Mesenchymal stem cell (in vitro differentiated cells and primary cell): ENCODE data around the gene H2AZ2.
"Not testable (repeated sequence)": the region's sequence is repeated elsewhere in the genome, so short reads cannot be mapped to it uniquely, and the experiment has no call there.

Experiments
- DNase-seq: peaks from one replicate; pipeline ENCODE4 v3.0.0-alpha.2; 2013
- H2AFZ ChIP-seq: one replicate; pipeline ENCODE4 v1.6.1; 2013; ENCODE audit warnings: low read depth, mild to moderate bottlenecking, control low read depth, inconsistent platforms, low read length, moderate library complexity
- H2AK5ac ChIP-seq: 2 replicates; pipeline ENCODE4 v1.6.1; 2013; ENCODE audit warnings: low read length, moderate library complexity, mild to moderate bottlenecking, inconsistent platforms; ENCODE audit not compliant: severe bottlenecking
- H2BK120ac ChIP-seq: one replicate; pipeline ENCODE4 v1.6.1; 2013; ENCODE audit warnings: low read depth, mild to moderate bottlenecking, inconsistent platforms, low read length, moderate library complexity
- H2BK12ac ChIP-seq, 2 experiments: one replicate each; pipeline ENCODE4 v1.6.1; 2013; ENCODE audit warnings: inconsistent platforms in 2 of 2, low read length in 2 of 2, mild to moderate bottlenecking in 2 of 2, moderate library complexity in 2 of 2, control low read depth in 1 of 2
- H2BK15ac ChIP-seq: one replicate; pipeline ENCODE4 v1.6.1; 2013; ENCODE audit warnings: mild to moderate bottlenecking, low read depth, inconsistent platforms; ENCODE audit not compliant: poor library complexity, severe bottlenecking
- H2BK5ac ChIP-seq: 2 replicates; pipeline ENCODE4 v1.6.1; 2013; ENCODE audit warnings: low read depth, mild to moderate bottlenecking, low read length, control low read depth, inconsistent platforms; ENCODE audit not compliant: poor library complexity, severe bottlenecking
- H3K14ac ChIP-seq, 2 experiments: one replicate each; pipeline ENCODE4 v1.6.1; 2013; ENCODE audit warnings: inconsistent platforms in 2 of 2, low read length in 2 of 2, control low read depth in 1 of 2, mild to moderate bottlenecking in 1 of 2, moderate library complexity in 1 of 2
- H3K18ac ChIP-seq, 2 experiments: one replicate each; pipeline ENCODE4 v1.6.1; 2013; ENCODE audit warnings: inconsistent platforms in 2 of 2, low read length in 2 of 2, control low read depth in 1 of 2, low read depth in 1 of 2, mild to moderate bottlenecking in 1 of 2
- H3K23ac ChIP-seq, 2 experiments: one replicate each; pipeline ENCODE4 v1.6.1; 2013; ENCODE audit warnings: inconsistent platforms in 2 of 2, low read length in 2 of 2, mild to moderate bottlenecking in 2 of 2, moderate library complexity in 2 of 2, control low read depth in 1 of 2
- H3K27ac ChIP-seq: 2 replicates; pipeline ENCODE4 v1.5.1; 2013; ENCODE audit warnings: mild to moderate bottlenecking, moderate library complexity, low read length, control low read depth, inconsistent platforms; ENCODE audit not compliant: poor library complexity, severe bottlenecking
- H3K27me3 ChIP-seq, 2 experiments: 2 replicates each; pipeline versions ENCODE4 v1.6.1 to v1.7.0; 2013; ENCODE audit warnings: low read length in 2 of 2, mild to moderate bottlenecking in 2 of 2, moderate library complexity in 2 of 2, control low read depth in 1 of 2, inconsistent platforms in 1 of 2; ENCODE audit not compliant: control insufficient read depth in 1 of 2, insufficient read depth in 1 of 2
- H3K36me3 ChIP-seq, 2 experiments: 2 replicates each; pipeline versions ENCODE4 v1.6.1 to v1.7.0; 2013; ENCODE audit warnings: low read length in 2 of 2, control low read depth in 1 of 2, inconsistent platforms in 1 of 2, low read depth in 1 of 2, mild to moderate bottlenecking in 1 of 2; ENCODE audit not compliant: insufficient read depth in 2 of 2, control insufficient read depth in 1 of 2
- H3K4ac ChIP-seq, 2 experiments: one replicate each; pipeline ENCODE4 v1.6.1; 2013; ENCODE audit warnings: inconsistent platforms in 2 of 2, low read length in 2 of 2, mild to moderate bottlenecking in 2 of 2, moderate library complexity in 2 of 2, control low read depth in 1 of 2, low read depth in 1 of 2
- H3K4me1 ChIP-seq: 2 replicates; pipeline ENCODE4 v1.6.1; 2013; ENCODE audit warnings: low read depth, low read length, control low read depth; ENCODE audit not compliant: control insufficient read depth, insufficient read depth
- H3K4me2 ChIP-seq: 2 replicates; pipeline ENCODE4 v1.6.1; 2013; ENCODE audit warnings: low read length, mild to moderate bottlenecking, inconsistent platforms; ENCODE audit not compliant: poor library complexity, severe bottlenecking
- H3K4me3 ChIP-seq, 2 experiments: 2 replicates each; pipeline versions ENCODE4 v1.5.1 to v1.7.0; 2013; ENCODE audit warnings: low read length in 2 of 2, mild to moderate bottlenecking in 2 of 2, control low read depth in 1 of 2, low read depth in 1 of 2; ENCODE audit not compliant: insufficient read depth in 1 of 2
- H3K79me1 ChIP-seq: replicated peaks from 2 replicates; pipeline ENCODE4 v1.6.1; 2013; ENCODE audit warnings: mild to moderate bottlenecking, control low read depth, low read length, inconsistent platforms; ENCODE audit not compliant: poor library complexity, severe bottlenecking
- H3K9ac ChIP-seq: 2 replicates; pipeline ENCODE4 v1.7.0; 2013; ENCODE audit warnings: mild to moderate bottlenecking, low read length, moderate library complexity
- H3K9me3 ChIP-seq: 2 replicates; pipeline ENCODE4 v1.7.0; 2013; ENCODE audit warnings: mild to moderate bottlenecking, low read length; ENCODE audit not compliant: control insufficient read depth
- H4K8ac ChIP-seq: one replicate; pipeline ENCODE4 v1.6.1; 2013; ENCODE audit warnings: inconsistent platforms, mild to moderate bottlenecking, low read length, moderate library complexity
- H4K91ac ChIP-seq: one replicate; pipeline ENCODE4 v1.6.1; 2013; ENCODE audit warnings: mild to moderate bottlenecking, low read length, inconsistent platforms
- WGBS: methylation state at CpG from one replicate; pipeline ENCODE4 v1.1.7; 2013; ENCODE audit warnings: mixed read lengths; 5-methylcytosine and 5-hydroxymethylcytosine counted together

H2AZ2 gene

GRCh38 chr7:44870780-44871179 lies 22.9 kb upstream of the H2AZ2 start:
- not testable (repeated sequence) for H2BK15ac ChIP-seq, H2BK12ac ChIP-seq, H3K14ac ChIP-seq, H3K18ac ChIP-seq, H2AFZ ChIP-seq, H3K27ac ChIP-seq, H3K4me3 ChIP-seq, H3K4me1 ChIP-seq, H2BK5ac ChIP-seq, H3K36me3 ChIP-seq, H3K23ac ChIP-seq, H3K4me2 ChIP-seq, H4K91ac ChIP-seq, H3K9ac ChIP-seq, H3K9me3 ChIP-seq, H2BK120ac ChIP-seq, H4K8ac ChIP-seq, H3K4ac ChIP-seq, H3K79me1 ChIP-seq, H3K27me3 ChIP-seq, H2AK5ac ChIP-seq, DNase-seq
- 88% methylated on average over 25 of the region's 29 CpGs for WGBS

- not testable (repeated sequence) for H2BK5ac ChIP-seq, H3K36me3 ChIP-seq, H2BK12ac ChIP-seq, H3K4me1 ChIP-seq, H2AK5ac ChIP-seq, H3K4ac ChIP-seq, H3K27ac ChIP-seq, H3K4me2 ChIP-seq, H3K27me3 ChIP-seq, H4K8ac ChIP-seq, H3K79me1 ChIP-seq, H3K14ac ChIP-seq, H3K9me3 ChIP-seq, H2BK120ac ChIP-seq, H3K23ac ChIP-seq, H2BK15ac ChIP-seq, H4K91ac ChIP-seq, H3K18ac ChIP-seq, DNase-seq, H2AFZ ChIP-seq, H3K4me3 ChIP-seq, H3K9ac ChIP-seq
- 53% methylated on average over 1 of the region's 3 CpGs for WGBS
Observed at GRCh38 chr7:44870336-44870735, 22.4 kb upstream of the H2AZ2 start.

- no peak overlapping the region for H3K23ac ChIP-seq
Observed at GRCh38 chr7:44867073-44867995, 19.4 kb upstream of the H2AZ2 start.

DNA sequence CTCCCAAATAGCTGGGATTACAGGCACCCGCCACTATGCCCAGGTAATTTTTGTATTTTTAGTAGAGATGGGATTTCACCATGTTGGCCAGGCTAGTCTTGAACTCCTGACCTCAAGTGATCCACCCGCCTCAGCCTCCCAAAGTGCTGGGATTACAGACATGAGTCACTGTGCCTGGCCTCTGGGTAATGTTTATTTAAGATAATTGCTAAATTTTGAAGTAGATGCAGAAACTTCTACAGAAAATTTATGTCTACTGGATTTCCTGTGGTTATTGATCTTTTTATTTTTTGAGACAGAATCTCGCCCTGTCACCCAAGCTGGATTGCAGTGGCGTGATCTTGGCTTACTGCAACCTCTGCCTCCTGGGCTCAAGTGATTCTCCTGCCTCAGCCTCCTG lies 14.1 kb upstream of the H2AZ2 start:
- not testable (repeated sequence) for H3K4me2 ChIP-seq, H3K9ac ChIP-seq, H3K4ac ChIP-seq, H4K8ac ChIP-seq, H3K9me3 ChIP-seq, H4K91ac ChIP-seq, H3K27ac ChIP-seq, H2BK15ac ChIP-seq, H2BK120ac ChIP-seq, H3K4me3 ChIP-seq, H3K36me3 ChIP-seq, H2AK5ac ChIP-seq, H3K4me1 ChIP-seq, H2BK5ac ChIP-seq, H3K27me3 ChIP-seq, H3K79me1 ChIP-seq, H2BK12ac ChIP-seq, H3K18ac ChIP-seq, H3K14ac ChIP-seq, H2AFZ ChIP-seq, H3K23ac ChIP-seq
- DNase-seq, result peak; percentile 59
- WGBS, result 56% methylated on average over 4 of the region's 4 CpGs

More at GRCh38 chr7:44867073-44867995, 19.4 kb upstream of the H2AZ2 start:
- no peak overlapping the region for H3K14ac ChIP-seq
- no peak overlapping the region for H3K4me2 ChIP-seq
- H2AFZ ChIP-seq, result no peak overlapping the region
- peak overlapping the region; percentile 75 for H3K27ac ChIP-seq
- no peaks in the 10 kb centered on the region for H3K36me3 ChIP-seq
- peak overlapping the region; percentile 27 for H2AK5ac ChIP-seq
- H2BK120ac ChIP-seq, result no peak overlapping the region
- peaks cover 7% of the 10 kb centered on the region for H3K4me1 ChIP-seq
- peak overlapping the region; percentile 27 for H3K9ac ChIP-seq
- H4K91ac ChIP-seq, result no peak overlapping the region
- peak; percentile 93 for DNase-seq
- 77% methylated on average over 2 of the region's 4 CpGs for WGBS
- no peaks in the 10 kb centered on the region for H3K79me1 ChIP-seq
- H4K8ac ChIP-seq, result no peak overlapping the region
- no peaks in the 10 kb centered on the region for H3K27me3 ChIP-seq
- no peaks in the 10 kb centered on the region for H3K9me3 ChIP-seq
- H3K4me3 ChIP-seq, result no peak overlapping the region
- H2BK15ac ChIP-seq, result no peak overlapping the region
- no peak overlapping the region for H2BK5ac ChIP-seq
- no peak overlapping the region for H3K4ac ChIP-seq
- no peak overlapping the region for H2BK12ac ChIP-seq
- H3K18ac ChIP-seq, result no peak overlapping the region
